OCI-LY1 (cell line): ENCODE results near the gene SDK2.

Experiments
- H2AFZ ChIP-seq: fragments of 200-600 bp; sonication (generic), shearing (Covaris generic); 2 replicates; pipeline ENCODE4 v1.6.0; 2014; ENCODE audit warnings: antibody characterized with exemption, mild to moderate bottlenecking, low read length
- H3F3A ChIP-seq: fragments of 200-600 bp; sonication (generic), shearing (Covaris generic); 2 replicates; pipeline ENCODE4 v1.6.0; 2014; ENCODE audit warnings: mild to moderate bottlenecking, antibody characterized with exemption, low read length, moderate library complexity; ENCODE audit not compliant: insufficient read depth
- H3K27ac ChIP-seq: fragments of 200-600 bp; sonication (generic); 2 replicates; pipeline ENCODE4 v1.5.1; 2014; ENCODE audit warnings: low read length, mixed run types, mild to moderate bottlenecking, low read depth; ENCODE audit not compliant: poor library complexity, severe bottlenecking
- H3K27me3 ChIP-seq: fragments of 200-600 bp; sonication (generic); 2 replicates; pipeline ENCODE4 v1.6.0; 2014; ENCODE audit warnings: antibody characterized with exemption, mild to moderate bottlenecking, low read length, moderate library complexity; ENCODE audit not compliant: insufficient read depth
- H3K36me3 ChIP-seq: fragments of 200-600 bp; sonication (generic); 2 replicates; pipeline ENCODE4 v1.6.1; 2014; ENCODE audit warnings: mild to moderate bottlenecking, antibody characterized with exemption, low read length, moderate library complexity, mixed read lengths; ENCODE audit not compliant: insufficient read depth
- H3K4me1 ChIP-seq: fragments of 200-600 bp; sonication (generic); 2 replicates; pipeline ENCODE4 v1.5.1; 2014; ENCODE audit warnings: mild to moderate bottlenecking, low read length, moderate library complexity; ENCODE audit not compliant: insufficient read depth, severe bottlenecking
- H3K4me2 ChIP-seq: fragments of 200-600 bp; sonication (generic), shearing (Covaris generic); 2 replicates; pipeline ENCODE4 v1.6.1; 2014; ENCODE audit warnings: low read length
- H3K4me3 ChIP-seq: fragments of 200-600 bp; sonication (generic); 2 replicates; pipeline ENCODE4 v1.5.1; 2014; ENCODE audit warnings: low read length, low read depth, mild to moderate bottlenecking, mixed read lengths; ENCODE audit not compliant: poor library complexity, severe bottlenecking
- H3K79me2 ChIP-seq: fragments of 200-600 bp; shearing (Covaris generic); 2 replicates; pipeline ENCODE4 v1.6.1; 2016; ENCODE audit warnings: mixed run types, low read length, mixed read lengths; ENCODE audit not compliant: insufficient read depth
- H3K9ac ChIP-seq: fragments of 200-600 bp; sonication (generic), shearing (Covaris generic); 2 replicates; pipeline ENCODE4 v1.6.1; 2014; ENCODE audit warnings: mild to moderate bottlenecking, low read length, mixed read lengths
- H3K9me2 ChIP-seq: fragments of 200-600 bp; sonication (generic), shearing (Covaris generic); 2 replicates; pipeline ENCODE4 v1.6.1; 2014; ENCODE audit warnings: low read depth, mild to moderate bottlenecking, low read length, mixed read lengths
- H3K9me3 ChIP-seq: fragments of 200-600 bp; shearing (Covaris generic); 2 replicates; pipeline ENCODE4 v1.6.1; 2014; ENCODE audit warnings: low read length, mixed read lengths
- H4K20me1 ChIP-seq: fragments of 200-600 bp; sonication (generic), shearing (Covaris generic); 2 replicates; pipeline ENCODE4 v1.6.0; 2016; ENCODE audit warnings: mild to moderate bottlenecking, low read length; ENCODE audit not compliant: insufficient read depth
- EZH2 ChIP-seq: fragments of 200-600 bp; sonication (generic), shearing (Covaris generic); IDR thresholded peaks from 2 replicates; pipeline ENCODE4 v1.8.0; 2017; ENCODE audit warnings: borderline replicate concordance, mixed run types, mild to moderate bottlenecking, antibody characterized with exemption, low read length, moderate library complexity, mixed read lengths
- TF ChIP-seq, protein P1 (sequence below): fragments of 200-600 bp; sonication (generic), shearing (Covaris generic); IDR thresholded peaks from 2 replicates; pipeline ENCODE4 v1.5.1; 2017; ENCODE audit warnings: mild to moderate bottlenecking, antibody characterized with exemption, low read length, moderate library complexity, mixed read lengths

SDK2 gene

GRCh38 chr17:73519011-73519410 lies 125.2 kb downstream of the SDK2 start:
- no peaks in the 10 kb centered on the region for H3K36me3 ChIP-seq
- no peak for TF ChIP-seq EZH2
- TF ChIP-seq, protein P1, sequence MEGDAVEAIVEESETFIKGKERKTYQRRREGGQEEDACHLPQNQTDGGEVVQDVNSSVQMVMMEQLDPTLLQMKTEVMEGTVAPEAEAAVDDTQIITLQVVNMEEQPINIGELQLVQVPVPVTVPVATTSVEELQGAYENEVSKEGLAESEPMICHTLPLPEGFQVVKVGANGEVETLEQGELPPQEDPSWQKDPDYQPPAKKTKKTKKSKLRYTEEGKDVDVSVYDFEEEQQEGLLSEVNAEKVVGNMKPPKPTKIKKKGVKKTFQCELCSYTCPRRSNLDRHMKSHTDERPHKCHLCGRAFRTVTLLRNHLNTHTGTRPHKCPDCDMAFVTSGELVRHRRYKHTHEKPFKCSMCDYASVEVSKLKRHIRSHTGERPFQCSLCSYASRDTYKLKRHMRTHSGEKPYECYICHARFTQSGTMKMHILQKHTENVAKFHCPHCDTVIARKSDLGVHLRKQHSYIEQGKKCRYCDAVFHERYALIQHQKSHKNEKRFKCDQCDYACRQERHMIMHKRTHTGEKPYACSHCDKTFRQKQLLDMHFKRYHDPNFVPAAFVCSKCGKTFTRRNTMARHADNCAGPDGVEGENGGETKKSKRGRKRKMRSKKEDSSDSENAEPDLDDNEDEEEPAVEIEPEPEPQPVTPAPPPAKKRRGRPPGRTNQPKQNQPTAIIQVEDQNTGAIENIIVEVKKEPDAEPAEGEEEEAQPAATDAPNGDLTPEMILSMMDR, result no peak
- H3K27ac ChIP-seq, result no peak overlapping the region
- H3K4me2 ChIP-seq, result no peak overlapping the region
- H3K9ac ChIP-seq, result no peak overlapping the region
- H3K79me2 ChIP-seq, result no peaks in the 10 kb centered on the region
- no peaks in the 10 kb centered on the region for H4K20me1 ChIP-seq
- H3K9me2 ChIP-seq, result no peaks in the 10 kb centered on the region
- H3K27me3 ChIP-seq, result no peaks in the 10 kb centered on the region
- no peaks in the 10 kb centered on the region for H3K9me3 ChIP-seq
- no peak overlapping the region for H3K4me3 ChIP-seq
- H2AFZ ChIP-seq, result no peak overlapping the region
- H3K4me1 ChIP-seq, result no peaks in the 10 kb centered on the region
- no peaks in the 10 kb centered on the region for H3F3A ChIP-seq

DNA sequence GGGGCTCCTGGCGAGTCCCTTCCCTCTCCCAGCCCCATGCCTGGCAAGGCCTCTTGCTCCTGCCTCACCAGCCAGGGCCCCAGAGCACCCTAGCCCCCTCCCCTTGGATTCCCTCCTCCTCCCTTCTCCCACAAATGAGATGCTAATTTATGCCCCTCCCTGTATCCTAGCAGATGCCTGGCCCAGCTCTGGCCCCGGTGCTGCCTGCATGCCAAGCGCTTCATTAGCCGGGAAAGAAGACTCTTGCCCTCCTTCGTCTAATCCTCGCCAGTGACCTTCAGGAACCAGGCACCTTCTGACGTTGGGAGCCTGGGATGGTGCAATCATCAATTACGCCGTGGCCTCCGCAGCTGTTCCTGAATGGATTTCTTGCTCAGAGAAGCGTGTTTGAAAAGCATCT lies 127.8 kb downstream of the SDK2 start:
- Histone ChIP-seq H3K4me1 (no peaks in the 10 kb centered on the region), H3K36me3 (no peaks in the 10 kb centered on the region), H3K9me3 (no peaks in the 10 kb centered on the region), H3K9me2 (no peaks in the 10 kb centered on the region), H3K27me3 (0 out of 2 replicates have a peak, but pooled peaks cover 3% of the 10 kb centered on the region), H4K20me1 (no peaks in the 10 kb centered on the region), H3K4me3 (no peak overlapping the region), H2AFZ (no peak overlapping the region), H3K27ac (no peak overlapping the region), H3K79me2 (no peaks in the 10 kb centered on the region), H3F3A (no peaks in the 10 kb centered on the region), H3K4me2 (no peak overlapping the region), H3K9ac (no peak overlapping the region)
- TF ChIP-seq, protein P1, result no peak
- TF ChIP-seq EZH2, result no peak

DNA sequence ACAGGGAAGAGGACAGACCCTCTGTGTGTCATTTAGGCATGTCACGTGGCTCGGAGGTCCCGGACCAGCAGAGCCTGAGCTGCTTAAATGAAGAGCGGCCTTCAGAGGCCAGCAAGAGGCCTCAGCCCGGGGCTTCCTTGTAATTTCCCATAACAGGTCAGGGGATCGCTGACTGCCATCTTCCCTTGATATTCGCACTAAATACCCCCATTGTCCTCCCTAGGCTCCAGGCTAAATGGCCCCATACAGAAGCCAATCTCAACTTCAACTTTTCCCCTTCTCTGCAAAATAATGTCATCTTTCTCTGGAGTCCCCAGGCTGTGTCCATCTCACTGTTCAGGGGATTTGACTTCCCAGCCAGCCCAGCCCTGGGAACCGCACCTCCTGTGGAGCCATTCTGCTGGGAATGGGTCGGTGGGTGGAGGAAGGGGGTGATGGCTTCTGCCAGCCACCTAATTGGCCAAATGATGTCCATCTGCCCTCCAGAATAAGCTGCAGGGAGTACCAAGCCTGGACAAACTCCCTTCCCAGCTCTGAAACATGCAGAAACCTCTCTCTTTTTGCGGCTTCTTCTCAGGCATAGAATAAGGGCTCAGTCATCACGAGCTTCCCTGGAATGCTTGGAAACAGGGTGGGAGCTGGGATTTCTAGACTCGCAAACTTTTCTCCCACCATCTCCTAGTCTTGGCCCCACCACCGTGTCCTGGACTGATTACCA lies 129.9 kb downstream of the SDK2 start:
- H3K79me2 ChIP-seq, result no peaks in the 10 kb centered on the region
- H4K20me1 ChIP-seq, result no peaks in the 10 kb centered on the region
- H3K4me3 ChIP-seq, result no peak overlapping the region
- no peak overlapping the region for H3K27ac ChIP-seq
- no peaks in the 10 kb centered on the region for H3K4me1 ChIP-seq
- H3K27me3 ChIP-seq, result 0 out of 2 replicates have a peak, but pooled peaks cover 3% of the 10 kb centered on the region
- H3K9ac ChIP-seq, result no peak overlapping the region
- H3F3A ChIP-seq, result no peaks in the 10 kb centered on the region
- TF ChIP-seq, protein P1, result no peak
- TF ChIP-seq EZH2, result no peak
- no peaks in the 10 kb centered on the region for H3K9me2 ChIP-seq
- no peaks in the 10 kb centered on the region for H3K9me3 ChIP-seq
- no peaks in the 10 kb centered on the region for H3K36me3 ChIP-seq
- no peak overlapping the region for H2AFZ ChIP-seq
- H3K4me2 ChIP-seq, result no peak overlapping the region
